GM18519 (cell line): ENCODE measurements around the gene TPR.
A peak's percentile ranks its signal among the peaks of the same experiment; 100 is the strongest.
"Not testable (repeated sequence)": the region's sequence is repeated elsewhere in the genome, so short reads cannot be mapped to it uniquely, and the experiment has no call there.

ENCODE experiments used
- ATAC-seq: cut with Tn5 transposase; IDR thresholded peaks from one replicate; pipeline ENCODE4 v1.9.1; 2021; ENCODE audit warnings: mild to moderate bottlenecking, moderate library complexity; ENCODE audit not compliant: unreplicated experiment, low FRiP score

The TPR gene

DNA sequence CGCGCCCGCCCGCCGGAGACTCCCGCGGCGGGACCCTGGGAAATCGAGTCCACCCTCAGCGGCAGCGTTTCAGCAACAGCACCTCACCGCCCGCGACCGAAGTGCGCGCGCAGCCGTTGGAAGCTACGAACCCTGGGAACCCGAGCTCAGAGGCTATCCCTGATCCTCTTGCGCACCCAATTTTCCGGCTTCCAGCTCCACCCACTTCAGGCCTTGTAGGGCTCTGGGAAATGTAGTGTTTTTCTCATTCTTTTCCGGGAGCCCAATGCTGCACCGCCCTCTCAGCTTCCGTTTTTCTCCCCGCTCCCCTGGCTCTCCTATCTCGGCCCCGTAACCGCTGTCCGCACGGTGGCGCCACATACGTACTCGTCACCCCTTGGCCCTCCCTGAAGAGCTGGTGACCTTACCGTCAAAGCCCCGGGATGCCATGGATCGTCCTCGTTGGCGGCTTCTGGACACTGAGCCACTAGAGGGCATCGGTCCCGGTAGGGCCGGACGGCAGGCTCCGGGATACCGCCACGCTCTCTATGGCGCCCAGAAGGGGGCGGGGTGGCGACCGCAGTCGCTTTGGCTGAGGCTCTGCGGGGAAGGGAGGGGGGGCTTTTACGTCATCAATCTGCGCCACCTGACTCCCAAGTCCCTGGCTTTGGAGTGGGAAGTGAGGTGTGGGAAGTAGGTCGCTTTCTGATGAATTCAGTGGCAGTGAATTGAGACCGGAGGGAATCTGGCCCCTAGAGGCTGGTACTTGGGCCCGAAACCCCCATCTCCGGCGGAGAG is at the start of gene TPR, which contains the start of gene ODR4:
Gene TPR (minus strand): TSS at position 102 of the 777 bp plus-strand sequence. CDS start 225 bp downstream, outside the sequence.
Gene ODR4 (plus strand): TSS at position 687 of the 777 bp plus-strand sequence. CDS start 3,948 bp downstream, outside the sequence.
- ATAC-seq, result peak; percentile 83

DNA sequence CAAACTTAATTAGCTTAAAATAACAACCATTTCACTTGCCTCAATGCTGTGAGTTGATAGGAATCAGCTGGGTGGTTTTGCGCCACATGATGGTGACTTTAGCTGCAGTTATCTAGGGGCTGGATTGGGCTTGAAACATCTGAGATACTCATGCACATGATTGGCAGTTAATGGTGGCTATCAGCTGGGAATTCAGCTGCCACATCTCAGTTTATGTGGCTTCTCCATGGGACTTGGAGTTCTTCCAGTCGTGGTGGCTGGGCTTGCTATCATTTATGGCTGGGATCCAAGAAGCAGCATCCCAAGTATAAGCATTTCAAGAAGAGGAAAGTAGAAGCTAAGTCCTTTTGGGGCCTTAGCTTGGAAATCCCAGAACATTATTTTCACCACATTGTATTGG is 49.5 kb upstream of the TPR start:
- no peak for ATAC-seq

DNA sequence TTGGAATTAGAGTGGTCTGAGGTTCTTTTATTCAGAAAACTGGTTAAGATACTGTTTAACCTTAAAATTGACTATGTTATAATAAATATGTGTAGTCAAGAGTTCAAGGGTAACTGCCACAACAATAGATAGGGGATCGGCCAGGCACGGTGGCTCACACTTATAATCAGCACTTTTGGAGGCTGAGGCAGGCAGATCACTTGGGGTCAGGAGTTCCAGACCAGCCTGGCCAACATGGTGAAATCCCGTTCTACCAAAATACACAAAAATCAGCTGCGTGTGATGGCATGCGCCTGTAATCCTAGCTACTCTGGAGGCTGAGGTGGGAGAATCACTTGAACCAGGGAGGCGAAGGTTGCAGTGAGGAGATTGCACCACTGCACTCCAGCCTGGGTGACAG is 46.4 kb upstream of the TPR start:
- ATAC-seq, result no peak

DNA sequence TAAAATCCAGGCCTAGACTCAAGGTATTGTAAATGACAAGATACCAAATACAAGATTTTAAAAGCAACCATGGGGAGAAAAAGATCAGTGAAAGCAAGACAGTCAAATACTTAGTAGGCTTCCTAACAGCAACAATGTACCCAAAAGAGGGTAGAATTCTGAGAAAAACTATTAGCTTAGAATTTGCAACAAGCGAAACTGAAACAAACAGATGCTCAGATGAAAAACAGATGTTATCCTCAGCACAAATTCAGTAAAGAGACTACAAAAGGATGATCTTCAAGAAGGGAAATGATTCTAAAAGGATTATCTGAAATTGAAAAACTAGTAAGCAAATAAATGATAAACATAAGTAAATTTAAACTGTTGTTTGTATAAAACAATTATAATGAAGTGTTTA is 45.9 kb upstream of the TPR start:
- peak; percentile 94 for ATAC-seq

DNA sequence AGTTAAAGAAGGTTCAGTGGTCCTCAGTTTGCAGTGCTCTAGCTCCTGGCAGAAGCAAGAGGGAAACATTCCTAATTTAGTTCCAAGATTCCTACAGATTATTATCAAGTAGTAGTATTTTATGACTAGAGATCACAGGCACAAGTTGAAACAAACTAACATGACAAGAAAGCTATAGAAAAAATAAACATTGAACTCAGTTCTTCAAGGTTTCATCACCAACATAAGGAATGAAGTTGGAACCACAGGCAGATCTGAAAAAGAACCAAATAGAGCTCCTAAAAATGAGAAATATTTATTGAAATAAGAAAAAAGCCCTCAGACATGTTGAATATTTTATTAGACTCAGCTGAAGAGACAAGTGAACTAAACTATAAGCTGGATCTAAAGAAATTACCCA is 45.3 kb upstream of the TPR start:
- no peak for ATAC-seq

DNA sequence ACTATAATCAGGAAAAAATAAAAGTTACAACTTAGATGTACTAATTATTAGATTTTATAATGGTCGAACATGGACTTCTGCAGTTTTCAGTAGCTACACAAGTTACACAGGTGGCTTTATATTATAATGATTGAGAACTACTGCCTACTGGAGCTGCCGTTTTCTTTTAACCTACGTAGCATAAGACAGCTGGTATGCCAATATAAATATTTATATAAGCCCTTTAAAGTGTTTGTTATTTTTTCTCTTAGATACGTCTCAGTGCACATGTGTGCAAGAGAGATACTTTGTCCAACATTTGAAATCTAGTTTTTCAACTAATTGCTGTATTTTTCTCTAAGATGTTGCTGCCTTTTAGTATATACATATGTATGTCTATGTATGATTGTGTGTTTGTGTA is 43.5 kb upstream of the TPR start:
- ATAC-seq, result no peak

DNA sequence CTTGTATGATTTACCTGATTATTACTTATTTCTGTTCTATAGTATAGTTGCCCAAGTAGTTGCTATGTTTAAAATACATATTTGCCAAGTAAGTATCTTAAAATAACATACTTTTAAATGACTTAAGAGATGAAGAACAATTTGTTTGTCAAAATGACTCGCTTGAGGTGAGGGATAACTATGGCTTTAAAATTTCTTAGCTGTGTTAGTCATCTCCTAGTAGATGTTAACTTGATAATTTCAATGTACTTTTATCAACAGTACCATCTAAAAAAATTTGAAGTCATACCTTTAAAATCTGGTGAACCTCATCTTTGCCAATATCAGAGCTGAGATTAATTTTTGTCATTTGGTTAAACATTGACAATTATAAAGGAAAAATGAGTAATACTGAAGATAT is 38.3 kb upstream of the TPR start:
- ATAC-seq, result no peak

DNA sequence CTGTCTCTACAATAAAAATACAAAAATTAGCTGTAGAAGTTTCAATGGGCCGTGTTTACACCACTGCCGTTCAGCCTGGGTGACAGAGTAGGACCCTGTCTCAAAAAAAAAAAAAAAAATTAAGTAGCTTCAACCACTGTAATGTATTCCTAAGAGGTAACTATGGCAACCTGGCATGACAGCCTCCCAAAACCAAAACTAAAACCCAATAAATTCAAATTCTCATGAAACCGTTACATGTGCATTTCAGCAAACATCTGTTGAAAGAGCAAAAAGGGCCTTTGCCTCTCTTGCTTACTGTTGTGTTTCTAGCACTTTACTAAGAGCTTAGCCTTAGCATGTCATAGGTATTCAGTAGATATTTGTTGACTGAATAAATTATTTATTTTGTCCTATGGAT is 34.0 kb upstream of the TPR start:
- ATAC-seq, result no peak

DNA sequence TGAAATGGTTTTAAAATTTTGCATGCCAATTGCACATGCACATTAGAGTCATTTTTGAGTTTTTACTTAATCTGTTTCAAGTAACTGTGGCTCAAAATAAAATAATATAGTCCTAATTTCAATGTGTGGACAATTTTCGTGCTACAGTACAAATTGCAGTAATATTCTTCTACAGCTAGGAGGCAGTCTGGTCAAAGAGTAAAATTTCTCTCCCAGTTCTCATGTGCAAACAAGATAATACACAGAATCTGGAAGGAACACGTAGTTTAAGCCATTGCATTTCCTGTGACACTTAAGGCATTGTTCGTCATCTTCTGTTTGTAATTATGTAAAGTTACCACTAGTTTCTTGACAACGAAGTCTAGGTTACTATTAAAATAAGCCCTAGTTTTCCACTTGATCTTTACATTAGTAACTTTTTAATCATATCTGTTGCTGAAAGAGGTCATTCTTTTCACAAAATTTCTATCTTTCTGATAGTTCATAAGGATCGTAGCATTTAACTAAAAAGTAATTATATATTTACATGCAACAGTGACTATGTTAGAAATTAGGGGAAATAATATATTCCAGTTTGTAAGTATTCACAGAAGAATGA is 29.5 kb upstream of the TPR start:
- peak; percentile 54 for ATAC-seq

DNA sequence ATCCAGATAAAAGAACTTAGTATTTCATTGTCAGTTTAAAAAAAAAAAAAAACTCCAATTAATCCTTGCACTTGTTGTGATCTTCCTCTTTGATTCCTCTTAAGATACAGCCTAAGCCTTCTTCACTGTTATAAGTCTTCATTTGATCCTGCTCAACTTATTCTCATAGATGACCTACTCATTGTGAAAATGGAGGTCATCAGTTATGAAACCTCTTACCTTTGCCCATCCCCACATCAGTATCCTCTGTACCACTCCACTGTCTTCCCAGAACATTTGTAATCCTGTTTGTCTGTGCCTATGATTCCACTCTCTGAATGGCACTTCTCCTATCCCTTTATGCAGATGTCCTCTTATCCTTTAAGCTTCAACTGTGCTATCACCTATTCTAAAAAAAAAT is 28.6 kb upstream of the TPR start:
- no peak for ATAC-seq

DNA sequence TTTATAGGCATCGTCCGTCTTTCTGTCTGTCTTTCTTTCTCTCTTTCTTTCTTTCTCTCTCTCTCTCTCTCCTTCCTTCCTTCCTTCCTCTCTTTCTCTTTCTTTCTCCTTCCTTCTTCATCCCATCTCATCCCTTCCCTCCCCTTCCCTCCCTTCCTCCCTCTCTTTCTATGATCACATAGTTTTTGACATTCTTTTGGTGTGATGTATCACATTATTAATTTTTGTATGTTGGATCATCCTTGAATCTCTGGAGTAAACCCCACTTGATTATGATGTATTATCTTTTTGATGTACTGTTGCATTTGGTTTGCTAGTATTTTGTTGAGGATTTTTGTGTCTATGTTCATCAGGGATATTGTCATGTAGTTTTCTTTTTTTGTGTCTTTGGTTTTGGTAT is 26.4 kb upstream of the TPR start:
- not testable (repeated sequence) for ATAC-seq

DNA sequence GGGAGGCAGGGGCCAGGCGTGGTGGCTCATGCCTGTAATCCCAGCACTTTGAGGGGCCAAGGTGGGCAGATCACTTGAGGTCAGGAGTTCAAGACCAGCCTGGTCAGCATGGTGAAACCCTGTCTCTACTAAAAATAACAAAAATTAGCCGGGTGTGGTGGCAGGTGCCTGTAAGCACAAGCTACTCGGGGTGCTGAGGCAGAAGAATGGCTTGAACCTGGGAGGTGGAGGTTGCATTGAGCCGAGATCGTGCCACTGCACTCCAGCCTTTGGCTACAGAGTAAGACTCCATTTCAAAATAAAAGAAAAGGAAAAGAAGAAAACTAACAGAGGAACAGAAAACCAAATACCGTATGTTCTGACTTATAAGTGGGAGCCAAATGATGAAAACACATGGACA is 17.7 kb upstream of the TPR start:
- not testable (repeated sequence) for ATAC-seq

DNA sequence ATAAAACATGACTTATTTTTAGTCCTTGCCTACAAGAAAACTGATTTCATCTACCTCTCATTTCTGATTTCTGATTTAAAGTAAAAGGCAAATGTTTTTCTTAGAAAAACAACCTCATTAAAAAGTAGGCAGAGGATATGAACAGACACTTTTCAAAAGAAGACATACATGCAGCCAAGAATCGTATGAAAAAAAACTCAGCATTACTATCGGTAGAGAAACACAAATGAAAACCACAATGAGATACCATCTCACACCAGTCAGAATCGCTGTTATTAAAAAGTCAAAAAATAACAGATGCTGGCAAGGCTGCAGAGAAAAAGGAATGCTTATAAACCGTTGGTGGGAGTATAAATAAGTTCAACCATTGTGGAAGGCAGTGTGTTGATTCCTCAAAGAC is 16.8 kb upstream of the TPR start:
- no peak for ATAC-seq

DNA sequence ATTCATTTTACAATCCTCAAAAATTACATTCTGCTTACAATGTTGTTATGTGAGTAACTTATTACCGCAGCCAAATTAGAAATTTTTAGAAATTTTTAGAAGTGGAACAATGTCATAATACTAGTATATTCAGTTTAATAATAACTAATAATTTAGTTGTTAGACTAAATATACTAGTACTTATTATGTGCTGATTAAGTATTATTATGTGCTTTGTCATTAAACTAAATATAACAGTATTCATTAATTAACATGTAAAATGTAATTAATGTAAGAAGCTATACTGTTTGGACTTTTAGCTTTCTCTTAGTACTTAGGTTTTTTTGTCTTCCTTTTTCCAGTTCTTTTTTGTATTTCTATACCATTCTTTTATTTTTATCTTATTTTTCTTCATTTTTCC is 15.9 kb upstream of the TPR start:
- no peak for ATAC-seq

DNA sequence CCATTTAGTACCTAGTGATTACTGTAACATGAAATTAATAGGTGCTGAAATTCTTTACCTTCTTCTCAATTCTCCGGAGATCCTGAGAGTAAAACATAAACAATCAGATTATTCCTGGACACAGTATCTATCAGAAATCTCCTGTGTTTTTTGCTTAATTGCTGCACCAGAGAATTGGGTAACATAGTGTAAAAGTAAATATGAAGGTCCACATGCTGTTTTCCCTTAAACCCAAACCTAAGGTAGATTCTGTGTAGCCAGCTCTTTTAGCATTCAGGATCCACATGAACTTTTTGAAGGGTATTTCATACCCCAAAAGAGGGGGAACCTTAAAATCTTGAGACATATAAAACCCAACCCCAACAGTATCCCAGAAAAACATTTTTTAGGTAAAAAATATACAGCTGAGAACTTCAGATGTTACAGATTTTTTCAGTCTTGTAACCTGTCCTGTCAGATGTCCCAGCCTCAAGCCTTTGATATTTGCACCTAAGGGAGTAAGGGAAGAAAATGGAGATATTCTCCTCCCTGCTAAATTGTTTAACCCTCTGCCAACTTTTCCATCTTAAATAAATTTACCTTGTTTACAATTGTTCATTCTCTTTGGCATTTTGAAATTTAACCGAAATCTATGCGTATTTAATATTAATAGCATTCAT is 11.8 kb upstream of the TPR start:
- no peak for ATAC-seq

DNA sequence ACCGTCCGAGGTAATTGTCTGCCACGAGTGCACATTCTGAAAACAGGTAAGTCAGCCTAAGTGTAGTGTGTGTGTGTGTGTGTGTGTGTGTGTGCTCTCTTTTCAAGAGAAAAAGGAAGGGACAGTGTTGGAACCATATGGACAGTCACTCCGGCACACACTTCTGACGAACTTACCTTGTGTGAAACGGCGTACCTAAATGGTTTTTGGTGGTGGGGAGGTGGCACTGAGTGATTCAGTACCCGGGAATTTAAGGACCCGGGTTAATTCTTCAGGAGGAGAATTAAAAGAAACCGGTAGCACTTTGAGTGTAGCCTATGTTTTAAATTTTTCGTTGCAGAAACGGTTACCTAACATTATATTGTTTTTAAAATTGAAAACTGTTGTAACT is 871 bp upstream of the TPR start:
- no peak for ATAC-seq

DNA sequence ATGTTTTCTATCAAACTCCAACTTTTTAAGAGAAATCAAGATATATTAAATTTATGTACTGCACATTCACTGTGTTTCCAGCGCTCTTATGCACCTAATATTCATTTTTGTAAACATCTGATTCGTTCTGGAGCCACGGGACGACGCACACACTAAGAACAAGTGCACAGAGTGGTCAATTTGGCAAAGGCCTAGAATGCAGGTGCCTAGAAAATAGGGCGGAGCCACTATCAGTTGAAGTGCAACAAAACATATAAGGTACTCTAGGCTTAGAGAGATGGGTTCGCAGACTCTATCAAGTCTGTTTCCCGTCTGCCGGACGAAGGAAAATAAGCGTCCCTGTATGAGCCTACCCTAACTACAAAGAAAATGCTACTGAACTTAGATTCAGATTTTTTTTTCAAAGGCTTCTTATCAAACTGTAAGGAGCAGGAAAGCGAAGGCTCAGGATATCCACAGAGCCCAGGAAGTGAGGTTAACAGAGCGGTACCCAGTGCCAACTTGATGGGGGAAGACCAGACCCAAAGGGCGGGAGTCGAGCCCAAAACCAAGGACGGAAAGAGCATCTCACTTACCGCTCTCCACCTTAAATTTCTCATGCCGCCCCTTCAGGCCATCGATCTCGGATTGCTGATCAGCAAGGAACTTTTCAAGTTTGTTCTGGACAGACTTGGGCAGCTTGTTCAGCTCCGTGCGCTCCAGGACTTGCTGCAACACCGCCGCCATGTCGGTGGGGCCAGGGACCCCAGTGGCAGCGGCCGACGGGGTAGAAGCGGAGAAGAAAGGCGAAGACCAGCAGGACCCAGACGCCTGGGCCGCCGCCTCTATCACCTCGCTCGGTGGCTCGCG is 526 bp downstream of the TPR start:
- peak; percentile 34 for ATAC-seq

DNA sequence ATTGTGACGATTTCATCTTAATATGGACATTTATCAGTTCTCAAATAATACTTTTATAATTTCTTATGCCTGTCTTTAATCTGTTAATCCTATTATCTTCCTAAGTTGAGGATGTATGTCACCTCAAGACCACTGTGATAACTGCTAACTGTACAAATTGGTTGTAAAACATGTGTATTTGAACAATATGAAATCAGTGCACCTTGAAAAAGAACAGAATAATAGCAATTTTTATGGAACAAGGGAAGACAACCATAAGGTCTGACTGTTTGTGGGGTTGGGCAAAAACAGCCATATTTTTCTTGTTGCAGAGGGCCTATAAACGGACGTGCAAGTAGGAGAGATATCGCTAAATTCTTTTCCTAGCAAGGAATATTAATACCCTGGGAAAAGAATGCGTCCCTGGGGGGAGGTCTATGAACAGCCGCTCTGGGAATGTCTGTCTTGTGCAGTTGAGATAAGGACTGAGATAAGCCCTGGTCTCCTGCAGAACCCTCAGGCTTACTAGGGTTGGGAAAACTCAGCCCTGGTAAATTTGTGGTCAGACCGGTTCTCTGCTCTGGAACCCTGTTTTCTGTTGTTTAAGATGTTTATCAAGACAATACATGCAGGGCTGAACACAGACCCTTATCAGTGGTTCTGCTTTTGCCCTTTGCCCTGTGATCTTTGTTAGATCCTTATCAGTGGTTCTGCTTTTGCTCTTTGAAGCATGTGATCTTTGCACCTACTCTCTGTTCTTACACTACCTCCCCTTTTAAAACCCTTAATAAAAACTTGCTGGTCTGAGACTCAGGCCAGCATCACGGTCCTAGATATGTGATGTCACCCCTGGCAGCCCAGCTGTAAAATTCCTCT is 27.0 kb downstream of the TPR start:
- ATAC-seq, result not testable (repeated sequence)

DNA sequence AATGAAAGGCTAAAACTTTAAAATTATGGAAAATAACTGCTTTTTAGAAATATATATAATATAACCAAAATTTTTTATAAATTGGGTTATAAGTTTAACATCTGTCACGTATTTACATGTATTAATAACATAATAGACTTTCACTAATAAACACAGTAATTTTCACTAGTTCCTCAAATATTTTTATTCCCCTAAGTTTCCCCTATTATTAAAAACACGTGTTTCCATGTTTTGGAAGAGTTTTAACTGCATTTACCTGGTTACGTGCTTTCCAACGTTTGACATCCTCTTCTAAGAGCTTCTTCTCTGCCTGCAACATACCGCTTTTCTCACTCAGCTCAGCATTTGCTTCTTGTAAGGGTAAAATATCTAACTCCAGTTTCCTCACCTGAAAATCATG is 34.3 kb downstream of the TPR start:
- ATAC-seq, result no peak

DNA sequence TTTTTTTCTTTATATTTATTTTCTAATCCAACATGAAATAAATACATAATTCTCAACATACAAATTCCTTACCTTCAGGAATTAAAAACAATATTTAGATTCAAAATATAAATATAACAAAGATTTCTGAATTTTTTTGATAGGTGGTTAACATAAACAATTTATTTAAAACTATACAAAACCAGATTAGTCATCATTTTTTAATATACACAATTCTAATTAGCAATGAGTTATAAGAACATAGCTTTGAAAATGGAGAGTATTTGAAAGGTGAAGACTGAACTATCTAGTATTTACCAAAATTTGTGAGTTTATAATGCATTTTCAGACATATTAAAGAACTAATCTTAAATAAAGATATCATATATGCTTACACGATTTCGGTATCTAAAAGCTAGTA is 37.5 kb downstream of the TPR start:
- ATAC-seq, result no peak
